ENCODE results near the gene SLC43A2. TPM values are rescaled to one million over a fixed set of nuclear protein-coding genes. Genes with fewer than 3 reads are reported as not detected.
A peak's percentile ranks its signal among the peaks of the same experiment; 100 is the strongest.

SLC43A2 gene
- total and polyA plus RNA-seq, 2 donors (not counting 3 experiments of a cell fraction or from before 2014, with no cell fraction given), result 41.7 to 52.0 TPM

DNA sequence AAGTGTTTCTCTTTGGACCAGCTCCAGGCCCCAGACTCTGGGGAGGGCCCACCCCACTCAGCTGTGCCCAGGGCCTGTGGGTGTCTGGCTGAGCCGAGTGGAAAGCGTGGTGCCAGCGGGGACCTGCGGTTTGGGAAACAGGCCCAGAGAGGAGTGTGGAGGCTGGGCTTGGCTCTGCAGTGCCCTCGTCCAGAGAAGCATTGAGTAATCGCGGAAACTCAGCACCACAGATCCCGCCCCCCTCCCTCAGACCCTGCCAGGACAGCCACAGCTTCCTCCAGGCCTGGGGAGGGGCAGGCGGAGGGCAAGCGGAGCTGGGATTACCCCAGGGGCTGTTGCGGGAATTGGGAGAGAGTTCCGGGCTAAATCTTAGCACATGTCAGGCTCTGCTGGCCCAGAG lies 51.5 kb downstream of the SLC43A2 start:
- ChIA-PET POLR2A (interaction anchor here (0.7 to 1.4 kb wide), 2 partner anchors 46 to 72 kb away, joined by 3 to 5 read pairs; partner anchors contain the start of gene RILP), CTCF (interaction anchor here (0.7 to 10.7 kb wide), 6 partner anchors 13 to 244 kb away, joined by 3 to 459 read pairs (median 6); partner anchors contain the start of gene SLC43A2)
- FAIRE-seq (peak; percentile 90), DNase-seq (ENCODE audit: low read depth, low spot score) (peak; percentile 76)
- Histone ChIP-seq H3K27ac (ENCODE audit: insufficient read depth, low read depth, low read length) (peak overlapping the region; percentile 55), H3K9me1 (replicated peaks; ENCODE audit: control insufficient read depth, extremely low read depth, insufficient read depth, low read length) (no peaks in the 10 kb centered on the region), H4K20me1 (replicated peaks; ENCODE audit: control insufficient read depth, extremely low read depth, insufficient read depth, low read length) (no peaks in the 10 kb centered on the region), H3K4me1 (ENCODE audit: control insufficient read depth, extremely low read depth, insufficient read depth, low read length) (peaks cover 21% of the 10 kb centered on the region), H3K79me2 (ENCODE audit: control insufficient read depth, insufficient read depth, low read length) (no peaks in the 10 kb centered on the region), H3K9me3 (replicated peaks; ENCODE audit: control insufficient read depth, insufficient read depth, low read length) (no peaks in the 10 kb centered on the region), H3K27me3 (ENCODE audit: control insufficient read depth in 2 of 2, insufficient read depth in 2 of 2, low read length in 2 of 2) (no peaks in the 10 kb centered on the region), H3K36me3 (ENCODE audit: control insufficient read depth in 2 of 2, extremely low read depth in 1 of 2, insufficient read depth in 2 of 2, low read length in 2 of 2) (no peaks in the 10 kb centered on the region), H2AFZ (ENCODE audit: low read depth, low read length) (peak overlapping the region; percentile 64), H3K9ac (replicated peaks; ENCODE audit: extremely low read depth, insufficient read depth, low read length) (peak overlapping the region; percentile 31), H3K4me2 (ENCODE audit: insufficient read depth, low read length) (no peak overlapping the region), H3K4me3 (replicated peaks in 1 of 3; ENCODE audit: insufficient read depth in 1 of 3, low read depth in 1 of 3, low read length in 3 of 3) (no peak overlapping the region)
- dilution Hi-C loops (cut with MboI; ENCODE audit: extremely low pct_ligation_motif_present, low sequenced_read_pairs), result no loop called here
- intact Hi-C loops (cut with micrococcal nuclease), result no loop called here
- TF ChIP-seq POLR2A (IDR thresholded peaks at IDR 0.05; ENCODE audit: low read depth, low read length) (peak; percentile 40), POLR2AphosphoS5 (IDR thresholded peaks at IDR 0.05; ENCODE audit: insufficient read depth, low read depth, low read length) (peak; percentile 45)
- TF ChIP-seq, protein P1, sequence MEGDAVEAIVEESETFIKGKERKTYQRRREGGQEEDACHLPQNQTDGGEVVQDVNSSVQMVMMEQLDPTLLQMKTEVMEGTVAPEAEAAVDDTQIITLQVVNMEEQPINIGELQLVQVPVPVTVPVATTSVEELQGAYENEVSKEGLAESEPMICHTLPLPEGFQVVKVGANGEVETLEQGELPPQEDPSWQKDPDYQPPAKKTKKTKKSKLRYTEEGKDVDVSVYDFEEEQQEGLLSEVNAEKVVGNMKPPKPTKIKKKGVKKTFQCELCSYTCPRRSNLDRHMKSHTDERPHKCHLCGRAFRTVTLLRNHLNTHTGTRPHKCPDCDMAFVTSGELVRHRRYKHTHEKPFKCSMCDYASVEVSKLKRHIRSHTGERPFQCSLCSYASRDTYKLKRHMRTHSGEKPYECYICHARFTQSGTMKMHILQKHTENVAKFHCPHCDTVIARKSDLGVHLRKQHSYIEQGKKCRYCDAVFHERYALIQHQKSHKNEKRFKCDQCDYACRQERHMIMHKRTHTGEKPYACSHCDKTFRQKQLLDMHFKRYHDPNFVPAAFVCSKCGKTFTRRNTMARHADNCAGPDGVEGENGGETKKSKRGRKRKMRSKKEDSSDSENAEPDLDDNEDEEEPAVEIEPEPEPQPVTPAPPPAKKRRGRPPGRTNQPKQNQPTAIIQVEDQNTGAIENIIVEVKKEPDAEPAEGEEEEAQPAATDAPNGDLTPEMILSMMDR (IDR thresholded peaks at IDR 0.05; ENCODE audit: extremely low read depth in 1 of 2, insufficient read depth in 1 of 2, low read depth in 1 of 2, low read length in 2 of 2), result no peak
- no TSS peak for BruUV-seq (replicated peaks)

DNA sequence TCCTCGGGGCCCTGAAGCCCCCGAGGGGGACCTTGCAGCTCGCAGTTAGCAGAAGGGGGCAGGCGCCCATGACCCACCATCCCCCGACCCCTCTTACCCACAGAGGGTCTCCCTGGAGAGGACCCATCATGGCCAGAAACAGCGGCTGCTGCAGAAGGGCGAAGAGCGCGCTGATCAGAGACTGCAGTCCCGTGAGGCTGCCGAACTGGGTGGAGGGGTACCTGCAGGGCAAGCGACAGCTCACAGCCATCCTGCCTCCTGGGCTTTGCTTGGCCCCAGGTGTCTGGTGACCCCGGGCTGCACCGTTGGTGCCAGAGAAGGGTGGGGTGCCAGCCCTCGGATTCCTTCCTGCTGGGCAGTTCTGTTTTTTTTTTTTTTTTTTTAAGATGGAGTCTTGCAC lies 52.1 kb downstream of the SLC43A2 start:
- H3K9me3 ChIP-seq (replicated peaks; ENCODE audit: control insufficient read depth, insufficient read depth, low read length), result no peaks in the 10 kb centered on the region
- no peak overlapping the region for H2AFZ ChIP-seq (ENCODE audit: low read depth, low read length)
- H3K27ac ChIP-seq (ENCODE audit: insufficient read depth, low read depth, low read length), result no peak overlapping the region
- H3K79me2 ChIP-seq (ENCODE audit: control insufficient read depth, insufficient read depth, low read length), result no peaks in the 10 kb centered on the region
- H3K9me1 ChIP-seq (replicated peaks; ENCODE audit: control insufficient read depth, extremely low read depth, insufficient read depth, low read length), result no peaks in the 10 kb centered on the region
- dilution Hi-C loops (cut with MboI; ENCODE audit: extremely low pct_ligation_motif_present, low sequenced_read_pairs), result no loop called here
- intact Hi-C loops (cut with micrococcal nuclease), result no loop called here
- FAIRE-seq (no peak), DNase-seq (ENCODE audit: low read depth, low spot score) (no peak)
- ChIA-PET POLR2A (interaction anchor here (0.7 to 1.4 kb wide), 2 partner anchors 47 to 73 kb away, joined by 3 to 5 read pairs; partner anchors contain the start of gene RILP), CTCF (interaction anchor here (0.7 to 10.7 kb wide), 5 partner anchors 13 to 244 kb away, joined by 3 to 459 read pairs (median 4); partner anchors contain the start of gene SLC43A2)
- no peak overlapping the region for H3K4me2 ChIP-seq (ENCODE audit: insufficient read depth, low read length)
- no peak overlapping the region for H3K9ac ChIP-seq (replicated peaks; ENCODE audit: extremely low read depth, insufficient read depth, low read length)
- no TSS peak for BruUV-seq (replicated peaks)
- no peaks in the 10 kb centered on the region for H4K20me1 ChIP-seq (replicated peaks; ENCODE audit: control insufficient read depth, extremely low read depth, insufficient read depth, low read length)
- H3K4me1 ChIP-seq (ENCODE audit: control insufficient read depth, extremely low read depth, insufficient read depth, low read length), result peaks cover 21% of the 10 kb centered on the region
- TF ChIP-seq, protein P2, sequence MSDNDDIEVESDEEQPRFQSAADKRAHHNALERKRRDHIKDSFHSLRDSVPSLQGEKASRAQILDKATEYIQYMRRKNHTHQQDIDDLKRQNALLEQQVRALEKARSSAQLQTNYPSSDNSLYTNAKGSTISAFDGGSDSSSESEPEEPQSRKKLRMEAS (IDR thresholded peaks at IDR 0.05; ENCODE audit: insufficient read depth, insufficient read length), result no peak
- no peak overlapping the region for H3K4me3 ChIP-seq (replicated peaks in 1 of 3; ENCODE audit: insufficient read depth in 1 of 3, low read depth in 1 of 3, low read length in 3 of 3)
- H3K27me3 ChIP-seq (ENCODE audit: control insufficient read depth in 2 of 2, insufficient read depth in 2 of 2, low read length in 2 of 2), result no peaks in the 10 kb centered on the region
- no peaks in the 10 kb centered on the region for H3K36me3 ChIP-seq (ENCODE audit: control insufficient read depth in 2 of 2, extremely low read depth in 1 of 2, insufficient read depth in 2 of 2, low read length in 2 of 2)

All from endothelial cell of umbilical vein (primary cell).